NCI-H524 (cell line): ENCODE results near the gene FMN2.
A peak's percentile ranks its signal among the peaks of the same experiment; 100 is the strongest.
"Not testable (repeated sequence)": the region's sequence is repeated elsewhere in the genome, so short reads cannot be mapped to it uniquely, and the experiment has no call there.

Source experiments
- DNase-seq, 2 experiments: peaks; one replicate each; lab custom pipeline; 2025; lab: John Stamatoyannopoulos, UW

The FMN2 gene

GRCh38 chr1:240254778-240255291, 163.2 kb downstream of the FMN2 start:
- no peak for DNase-seq

DNA sequence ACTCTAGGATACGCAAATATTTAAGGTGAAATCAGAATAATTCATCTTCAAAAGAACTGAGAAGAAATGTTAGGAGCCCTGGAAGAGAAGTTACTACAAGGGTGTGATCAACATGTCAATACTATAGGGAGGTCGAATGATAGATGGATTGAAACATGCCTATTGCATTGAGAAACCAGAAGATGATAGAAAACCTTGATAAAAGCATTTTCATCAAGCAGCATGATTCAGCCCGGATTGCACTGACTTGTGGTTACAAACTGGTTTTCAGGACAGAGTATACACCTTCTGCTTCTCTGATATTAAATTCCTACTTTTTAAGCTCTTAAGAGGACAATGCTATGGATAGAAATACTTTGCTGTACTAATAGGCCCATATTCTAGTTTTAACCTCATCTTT, 164.2 kb downstream of the FMN2 start:
- no peak for DNase-seq

- no peak for DNase-seq
Observed at GRCh38 chr1:240256836-240257503, 165.3 kb downstream of the FMN2 start.

DNA sequence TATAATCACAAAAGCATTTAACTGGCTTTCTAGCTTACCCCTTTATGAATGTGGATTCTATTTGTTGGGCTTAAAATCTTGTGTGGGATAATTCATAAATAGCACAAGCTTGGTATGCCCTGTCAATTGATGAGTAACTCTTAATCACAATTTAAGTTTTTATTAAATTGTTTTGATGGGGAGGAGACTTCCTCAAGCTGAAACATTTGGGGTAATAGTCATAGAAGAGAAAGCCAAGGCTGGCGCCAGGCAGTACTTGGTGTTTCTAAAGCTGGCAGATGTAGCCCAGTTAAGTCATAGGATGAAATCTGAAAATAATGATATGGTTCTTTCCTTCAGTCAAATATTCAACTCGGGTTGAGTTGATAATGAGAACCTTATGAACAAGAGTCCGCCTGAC, 167.2 kb downstream of the FMN2 start:
- no peak for DNase-seq

DNA sequence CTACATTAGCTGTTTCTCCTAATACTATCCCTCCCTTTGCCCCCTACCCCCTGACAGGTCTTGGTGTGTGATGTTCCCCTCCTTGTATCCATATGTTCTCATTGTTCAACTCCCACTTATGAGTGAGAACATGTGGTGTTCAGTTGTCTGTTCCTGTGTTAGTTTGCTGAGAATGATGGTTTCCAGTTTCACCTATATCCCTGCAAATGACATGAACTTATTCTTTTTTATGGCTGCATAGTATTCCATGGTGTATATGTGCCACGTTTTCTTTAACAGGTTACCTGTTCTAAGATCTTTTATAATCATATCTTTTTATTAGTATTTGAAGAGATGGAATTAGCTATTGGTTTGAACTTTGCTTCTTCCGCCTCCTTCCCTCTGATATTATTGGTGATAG, 172.8 kb downstream of the FMN2 start:
- not testable (repeated sequence) for DNase-seq

GRCh38 chr1:240271081-240271480, 179.4 kb downstream of the FMN2 start:
- no peak for DNase-seq

DNA sequence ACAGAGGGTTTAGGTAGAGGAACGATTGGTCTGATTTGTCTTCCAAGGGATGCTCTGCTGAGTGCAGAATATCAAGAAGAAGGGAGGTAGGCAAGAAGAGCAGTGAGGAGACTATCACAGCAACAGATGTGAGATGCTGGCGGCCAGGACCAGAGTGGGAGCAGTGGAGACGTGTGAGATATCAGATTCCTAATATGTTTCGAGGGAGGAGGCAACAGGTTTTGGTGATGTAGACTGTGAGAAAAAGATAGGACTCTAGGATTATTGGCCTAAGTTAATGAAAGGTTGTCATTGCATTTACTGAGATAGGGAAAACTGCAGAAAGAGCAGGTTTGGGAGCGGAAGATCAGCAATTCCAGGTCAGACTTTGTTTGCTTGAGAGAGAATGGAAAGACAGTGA, 182.9 kb downstream of the FMN2 start:
- DNase-seq: no peak

- DNase-seq: not testable (repeated sequence)
Observed at GRCh38 chr1:240275219-240275618, 183.5 kb downstream of the FMN2 start.

GRCh38 chr1:240278082-240278481, 186.4 kb downstream of the FMN2 start:
- no peak for DNase-seq

GRCh38 chr1:240280560-240281322, 189.1 kb downstream of the FMN2 start:
- DNase-seq: no peak

GRCh38 chr1:240282061-240282830, 190.6 kb downstream of the FMN2 start:
- no peak for DNase-seq

DNA sequence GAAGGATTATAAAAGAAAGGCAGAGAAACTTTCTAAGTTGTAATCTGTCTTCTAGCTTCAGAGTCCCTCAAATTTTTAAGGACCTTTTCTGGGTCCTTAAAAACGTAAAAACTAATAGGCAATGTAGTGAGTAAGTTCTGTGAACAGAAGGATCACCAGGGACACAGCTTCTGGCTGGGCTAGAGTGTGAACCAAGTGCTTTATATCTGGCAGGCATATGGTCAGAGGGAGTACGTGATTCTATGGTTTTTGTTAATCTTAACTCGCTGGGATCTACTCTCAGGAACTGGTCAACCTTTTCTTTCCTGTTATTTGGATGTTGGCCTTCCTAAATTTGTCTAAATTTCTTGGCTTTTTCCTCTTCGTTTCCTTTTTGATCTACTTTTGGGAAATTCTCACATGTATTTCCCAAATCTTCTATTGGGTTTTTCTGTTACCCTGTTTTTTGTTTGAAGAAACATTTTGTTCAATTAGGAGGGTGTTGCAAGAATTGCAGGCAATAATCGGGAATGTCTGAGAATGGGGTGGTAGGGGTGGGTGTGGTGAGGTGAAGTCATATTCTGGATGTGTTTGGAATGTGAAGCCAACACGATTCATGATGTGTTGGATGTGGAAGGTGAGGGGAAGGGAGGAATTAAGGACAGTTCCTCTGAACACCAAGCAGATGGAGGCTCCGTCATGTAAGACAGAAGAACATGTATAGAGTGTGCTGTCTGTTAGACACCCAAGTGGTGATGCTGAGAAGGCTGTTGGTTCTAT, 193.2 kb downstream of the FMN2 start:
- DNase-seq: no peak

GRCh38 chr1:240285540-240285939, 193.9 kb downstream of the FMN2 start:
- DNase-seq: no peak

DNA sequence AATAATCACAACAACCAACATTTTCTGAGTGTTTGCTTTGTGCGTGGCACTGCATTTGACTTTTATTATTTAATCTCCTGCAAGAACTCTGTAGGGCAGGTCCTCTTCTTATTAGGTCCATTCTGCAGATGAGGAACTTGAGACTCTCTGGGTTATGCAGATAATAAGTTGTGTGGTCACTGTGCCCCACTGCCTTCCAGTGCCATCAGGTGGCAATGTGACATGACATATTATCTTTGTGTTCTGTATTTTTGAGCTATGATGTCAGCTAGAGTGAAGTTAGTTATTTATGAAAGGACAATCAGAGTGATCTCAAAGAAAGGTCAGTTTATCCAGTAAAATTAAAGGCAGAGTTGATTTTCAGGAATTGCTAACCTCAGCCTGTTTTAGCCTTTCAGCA, 196.0 kb downstream of the FMN2 start:
- no peak for DNase-seq

DNA sequence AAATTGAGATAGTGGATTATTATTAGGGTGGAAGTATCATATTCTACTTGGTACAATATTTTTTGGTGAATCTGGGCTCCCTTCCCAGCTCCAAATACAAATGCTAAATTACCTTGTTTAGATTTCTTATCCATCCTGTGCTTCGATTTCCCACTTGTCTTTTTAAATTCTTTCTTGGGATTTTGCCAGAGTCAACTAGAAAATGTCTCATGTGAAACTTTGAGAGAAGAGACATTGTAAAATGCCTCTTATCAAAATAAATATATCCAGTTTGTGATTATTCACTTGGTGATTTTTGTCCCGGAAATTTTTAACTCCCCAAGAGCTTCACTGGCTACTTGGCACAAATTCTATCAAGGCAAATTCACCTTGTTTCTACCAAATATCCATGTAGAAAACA, 202.0 kb downstream of the FMN2 start:
- DNase-seq: no peak

GRCh38 chr1:240294566-240294965, 202.9 kb downstream of the FMN2 start:
- DNase-seq: peak in 1 of 2 experiments; percentile 6

GRCh38 chr1:240295811-240296210, 204.1 kb downstream of the FMN2 start:
- no peak for DNase-seq

DNA sequence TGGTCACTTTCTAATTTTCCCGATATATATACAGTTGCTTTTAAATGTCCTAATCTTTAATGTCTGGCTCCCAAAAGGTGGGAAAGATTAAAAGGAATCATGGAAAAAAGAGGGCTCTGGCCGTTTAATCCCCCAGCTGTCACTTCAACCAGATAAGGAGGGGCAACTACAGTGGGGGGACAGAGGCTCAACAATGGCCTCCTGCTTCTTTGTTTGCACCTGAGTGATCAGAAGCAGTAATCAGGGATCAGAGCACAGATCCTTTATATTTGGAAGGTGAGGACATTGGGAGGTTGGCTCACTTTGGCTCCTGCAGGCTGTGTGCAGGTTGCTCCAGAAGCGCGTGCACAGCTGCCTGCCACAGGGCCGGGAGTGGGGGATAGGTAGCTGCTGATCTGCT, 212.8 kb downstream of the FMN2 start:
- DNase-seq: peak; percentile 66 to 77

DNA sequence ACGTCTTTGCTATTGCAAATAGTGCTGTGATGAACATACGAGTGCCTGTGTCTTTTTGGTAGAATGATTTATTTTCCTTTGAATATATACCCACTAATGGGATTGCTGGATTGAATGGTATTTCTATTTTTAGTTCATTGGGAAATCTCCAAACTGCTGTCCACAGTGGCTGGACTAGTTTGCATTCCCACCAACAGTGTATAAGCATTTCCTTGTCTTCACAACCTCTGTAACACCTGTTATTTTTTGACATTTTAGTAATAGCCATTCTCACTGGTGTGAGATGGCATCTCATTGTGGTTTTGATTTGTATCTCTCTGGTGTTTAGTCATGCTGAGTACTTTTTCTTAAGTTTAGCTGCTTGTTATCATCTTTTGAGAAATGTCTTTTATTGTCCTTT, 215.0 kb downstream of the FMN2 start:
- DNase-seq: no peak

DNA sequence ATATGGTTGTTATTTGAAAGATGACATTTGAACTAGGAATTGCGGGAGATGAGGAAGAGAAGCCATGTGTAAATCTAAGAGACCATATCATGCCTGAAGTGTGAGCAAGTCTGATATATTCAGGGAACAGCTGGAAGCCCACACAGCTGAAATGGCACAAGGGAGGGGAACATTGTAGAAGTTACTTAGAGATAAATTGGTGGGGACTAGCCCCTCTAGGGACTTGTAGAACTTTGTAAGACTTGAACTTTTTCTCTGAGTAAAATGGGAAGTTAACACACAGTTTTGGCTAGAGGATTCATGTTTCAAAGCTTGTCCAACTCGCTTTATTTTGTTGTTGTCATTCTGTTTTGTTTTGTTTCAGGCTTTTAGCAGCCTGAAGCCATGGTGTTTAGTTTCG, 216.4 kb downstream of the FMN2 start:
- no peak for DNase-seq

DNA sequence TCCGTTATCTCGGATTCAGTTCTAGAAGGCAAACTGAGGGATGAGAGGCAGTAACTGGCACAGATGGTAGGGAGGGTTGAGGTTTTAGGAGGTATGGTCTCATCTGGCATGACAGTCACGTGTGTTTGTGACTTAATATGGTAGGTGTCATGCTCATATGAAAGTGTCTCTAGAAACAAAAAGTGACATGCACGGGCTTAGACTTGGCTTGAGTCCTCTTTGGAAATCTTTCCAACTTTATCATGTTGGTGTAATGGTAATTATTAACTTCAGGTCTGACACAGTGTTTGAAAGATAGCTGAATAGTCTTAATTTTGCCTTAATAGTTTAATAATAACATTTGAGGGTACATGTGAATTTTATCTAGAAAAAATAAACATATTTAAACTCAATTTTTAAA, 218.1 kb downstream of the FMN2 start:
- DNase-seq: no peak
